K562 (cell line): Measurements from ENCODE around the gene PLD1. TPM values are rescaled to one million over a fixed set of nuclear protein-coding genes. Genes with fewer than 3 reads are reported as not detected.
A peak's percentile ranks its signal among the peaks of the same experiment; 100 is the strongest.

Experiments
- ESRRB ChIP-seq: fragments of 250-450 bp; sonication (Bioruptor Pico); IDR thresholded peaks from 2 replicates; pipeline ENCODE4 v1.5.0; 2020; ENCODE audit warnings: mild to moderate bottlenecking, moderate library complexity, borderline replicate concordance
- ETS1 ChIP-seq: conservative IDR thresholded peaks from 2 replicates; pipeline ENCODE4 v1.6.1; 2011; ENCODE audit warnings: low read depth, mild to moderate bottlenecking, low read length; ENCODE audit not compliant: control insufficient read depth
- ETV1 ChIP-seq: fragments of 450-650 bp; conservative IDR thresholded peaks from 2 replicates; pipeline ENCODE4 v1.6.1; 2016; ENCODE audit warnings: missing genetic modification characterization, control low read depth, low read depth, missing compliant biosample characterization
- FOSL1 ChIP-seq: fragments of 200-800 bp; sonication (Bioruptor generic); conservative IDR thresholded peaks from 2 replicates; pipeline ENCODE4 v1.6.1; 2016; ENCODE audit warnings: missing genetic modification characterization, missing compliant biosample characterization
- HEY1 ChIP-seq: fragments of 250-450 bp; sonication (Bioruptor Pico); IDR thresholded peaks from 2 replicates; pipeline ENCODE4 v1.5.0; 2020; ENCODE audit warnings: mild to moderate bottlenecking, moderate library complexity, borderline replicate concordance
- HNRNPH1 ChIP-seq: fragments of 200-400 bp; formaldehyde crosslinking; optimal IDR thresholded peaks from 2 replicates; pipeline ENCODE3; 2017; ENCODE audit warnings: low read depth, mild to moderate bottlenecking, low read length, moderate library complexity
- KDM2B ChIP-seq: fragments of 250-450 bp; sonication (Bioruptor Pico); IDR thresholded peaks from 2 replicates; pipeline ENCODE4 v1.8.0; 2021; ENCODE audit warnings: mild to moderate bottlenecking, moderate library complexity
- NFXL1 ChIP-seq: fragments of 450-650 bp; formaldehyde crosslinking; IDR thresholded peaks from 2 replicates; pipeline ENCODE4 v1.4.0; 2021; ENCODE audit warnings: mild to moderate bottlenecking
- NONO ChIP-seq, 2 experiments: fragments of 200-400 bp in 1 of 2; fragments of 450-650 bp in 1 of 2; formaldehyde crosslinking in 1 of 2; IDR thresholded peaks; 2 replicates each; pipeline ENCODE4 v1.6.1; 2017; ENCODE audit warnings: low read depth in 2 of 2, mild to moderate bottlenecking in 2 of 2, moderate library complexity in 2 of 2, low read length in 1 of 2
- NR1H2 ChIP-seq: sonication (generic); formaldehyde crosslinking; IDR thresholded peaks from 2 replicates; pipeline ENCODE4 v1.4.0; 2020; ENCODE audit warnings: mild to moderate bottlenecking, missing genetic modification reagents
- RBM34 ChIP-seq: fragments of 200-400 bp; formaldehyde crosslinking; IDR thresholded peaks from 2 replicates; pipeline ENCODE4 v1.6.1; 2018; ENCODE audit warnings: low read length, borderline replicate concordance; ENCODE audit not compliant: insufficient read depth
- RFX5 ChIP-seq: IDR thresholded peaks from 2 replicates; pipeline ENCODE4 v1.6.1; 2011; ENCODE audit warnings: low read depth, mild to moderate bottlenecking, improper control_type of control experiment, low read length
- SNRNP70 ChIP-seq: fragments of 200-400 bp; formaldehyde crosslinking; optimal IDR thresholded peaks from 2 replicates; pipeline ENCODE3; 2017; ENCODE audit warnings: low read depth, low read length
- THRB ChIP-seq: fragments of 450-650 bp; formaldehyde crosslinking; conservative IDR thresholded peaks from 2 replicates; pipeline ENCODE4 v1.4.0; 2022; ENCODE audit warnings: mild to moderate bottlenecking, missing genetic modification characterization
- ZNF551 ChIP-seq: fragments of 250-450 bp; sonication (Bioruptor Pico); IDR thresholded peaks from 2 replicates; pipeline ENCODE4 v1.5.0; 2021; ENCODE audit warnings: mild to moderate bottlenecking, moderate library complexity
- polyA plus RNA-seq, 8 experiments: library from polyadenylated mRNA; depleted of rRNA in 4 of 8; stranded (reverse) in 5 of 8; unstranded in 3 of 8; fragments of >200 nt; fragmentation: Nextera tagmentation in 2 of 8; fragmentation: Illumina TruSeq in 1 of 8; extraction: Ambion mirVana in 2 of 8; extraction: Trizol in 1 of 8; gene quantifications; 2 replicates each; pipeline versions ENCODE4 v1.2.1 to v1.2.3, GENCODE V29; 2011 to 2014; ENCODE audit warnings: inconsistent platforms in 1 of 8, missing spikeins in 1 of 8
- total RNA-seq, 7 experiments: library from RNA; depleted of rRNA in 6 of 7; stranded (reverse); fragments of >200 nt in 6 of 7; fragmentation: Illumina TruSeq in 2 of 7; extraction: Trizol in 2 of 7; gene quantifications; 2 replicates each; pipeline versions ENCODE4 v1.2.1 to v1.2.3, GENCODE V29; 2011 to 2021; ENCODE audit warnings: low replicate concordance in 1 of 7
- TF ChIP-seq, protein P1 (sequence below): fragments of 450-650 bp; IDR thresholded peaks from 2 replicates; pipeline ENCODE4 v1.6.1; 2017; ENCODE audit warnings: mild to moderate bottlenecking, moderate library complexity
- TF ChIP-seq, protein P2 (sequence below): IDR thresholded peaks from 2 replicates; pipeline ENCODE4 v1.6.1; 2014; ENCODE audit warnings: antibody characterized with exemption
- TF ChIP-seq, protein P3 (sequence below): sonication (generic); formaldehyde crosslinking; IDR thresholded peaks from 2 replicates; pipeline ENCODE4 v1.8.0; 2023; ENCODE audit warnings: mild to moderate bottlenecking, missing genetic modification reagents

Gene PLD1
- total and polyA plus RNA-seq, 9 of the 15 experiments (the other 6 are each of a cell fraction or from before 2014, with no cell fraction given) = 8.4 to 26.1 (median 18.6) TPM

GRCh38 chr3:171809861-171810628, at the start of gene PLD1 (continued):
- TF ChIP-seq THRB (CRISPR knock-in tag) = no peak
- no peak for TF ChIP-seq HEY1 (CRISPR knock-in tag)
- TF ChIP-seq NR1H2 = 0 out of 2 replicates have a peak, but pooled peaks have one; percentile 3
- no peak for TF ChIP-seq ZNF551 (CRISPR knock-in tag)
- no peak for TF ChIP-seq HNRNPH1
- TF ChIP-seq, protein P1, sequence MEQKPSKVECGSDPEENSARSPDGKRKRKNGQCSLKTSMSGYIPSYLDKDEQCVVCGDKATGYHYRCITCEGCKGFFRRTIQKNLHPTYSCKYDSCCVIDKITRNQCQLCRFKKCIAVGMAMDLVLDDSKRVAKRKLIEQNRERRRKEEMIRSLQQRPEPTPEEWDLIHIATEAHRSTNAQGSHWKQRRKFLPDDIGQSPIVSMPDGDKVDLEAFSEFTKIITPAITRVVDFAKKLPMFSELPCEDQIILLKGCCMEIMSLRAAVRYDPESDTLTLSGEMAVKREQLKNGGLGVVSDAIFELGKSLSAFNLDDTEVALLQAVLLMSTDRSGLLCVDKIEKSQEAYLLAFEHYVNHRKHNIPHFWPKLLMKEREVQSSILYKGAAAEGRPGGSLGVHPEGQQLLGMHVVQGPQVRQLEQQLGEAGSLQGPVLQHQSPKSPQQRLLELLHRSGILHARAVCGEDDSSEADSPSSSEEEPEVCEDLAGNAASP = no peak
- TF ChIP-seq KDM2B (CRISPR knock-in tag) = no peak
- TF ChIP-seq RBM34 = no peak
- 0 out of 4 replicates have a peak, but pooled peaks of 1 of the 2 experiments have one; percentile 39 for TF ChIP-seq NONO (IDR thresholded peaks at IDR 0.05; ENCODE audit: low read depth in 2 of 2, low read length in 1 of 2)
- peak; percentile 55; the same call in 1 of the 2 replicates for TF ChIP-seq ETS1
- TF ChIP-seq SNRNP70 = no peak
- no peak for TF ChIP-seq ESRRB (CRISPR knock-in tag)
- no peak for TF ChIP-seq FOSL1 (tag)
- TF ChIP-seq, protein P2, sequence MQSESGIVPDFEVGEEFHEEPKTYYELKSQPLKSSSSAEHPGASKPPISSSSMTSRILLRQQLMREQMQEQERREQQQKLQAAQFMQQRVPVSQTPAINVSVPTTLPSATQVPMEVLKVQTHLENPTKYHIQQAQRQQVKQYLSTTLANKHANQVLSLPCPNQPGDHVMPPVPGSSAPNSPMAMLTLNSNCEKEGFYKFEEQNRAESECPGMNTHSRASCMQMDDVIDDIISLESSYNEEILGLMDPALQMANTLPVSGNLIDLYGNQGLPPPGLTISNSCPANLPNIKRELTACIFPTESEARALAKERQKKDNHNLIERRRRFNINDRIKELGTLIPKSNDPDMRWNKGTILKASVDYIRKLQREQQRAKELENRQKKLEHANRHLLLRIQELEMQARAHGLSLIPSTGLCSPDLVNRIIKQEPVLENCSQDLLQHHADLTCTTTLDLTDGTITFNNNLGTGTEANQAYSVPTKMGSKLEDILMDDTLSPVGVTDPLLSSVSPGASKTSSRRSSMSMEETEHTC = no peak
- no peak for TF ChIP-seq RFX5
- TF ChIP-seq, protein P3, sequence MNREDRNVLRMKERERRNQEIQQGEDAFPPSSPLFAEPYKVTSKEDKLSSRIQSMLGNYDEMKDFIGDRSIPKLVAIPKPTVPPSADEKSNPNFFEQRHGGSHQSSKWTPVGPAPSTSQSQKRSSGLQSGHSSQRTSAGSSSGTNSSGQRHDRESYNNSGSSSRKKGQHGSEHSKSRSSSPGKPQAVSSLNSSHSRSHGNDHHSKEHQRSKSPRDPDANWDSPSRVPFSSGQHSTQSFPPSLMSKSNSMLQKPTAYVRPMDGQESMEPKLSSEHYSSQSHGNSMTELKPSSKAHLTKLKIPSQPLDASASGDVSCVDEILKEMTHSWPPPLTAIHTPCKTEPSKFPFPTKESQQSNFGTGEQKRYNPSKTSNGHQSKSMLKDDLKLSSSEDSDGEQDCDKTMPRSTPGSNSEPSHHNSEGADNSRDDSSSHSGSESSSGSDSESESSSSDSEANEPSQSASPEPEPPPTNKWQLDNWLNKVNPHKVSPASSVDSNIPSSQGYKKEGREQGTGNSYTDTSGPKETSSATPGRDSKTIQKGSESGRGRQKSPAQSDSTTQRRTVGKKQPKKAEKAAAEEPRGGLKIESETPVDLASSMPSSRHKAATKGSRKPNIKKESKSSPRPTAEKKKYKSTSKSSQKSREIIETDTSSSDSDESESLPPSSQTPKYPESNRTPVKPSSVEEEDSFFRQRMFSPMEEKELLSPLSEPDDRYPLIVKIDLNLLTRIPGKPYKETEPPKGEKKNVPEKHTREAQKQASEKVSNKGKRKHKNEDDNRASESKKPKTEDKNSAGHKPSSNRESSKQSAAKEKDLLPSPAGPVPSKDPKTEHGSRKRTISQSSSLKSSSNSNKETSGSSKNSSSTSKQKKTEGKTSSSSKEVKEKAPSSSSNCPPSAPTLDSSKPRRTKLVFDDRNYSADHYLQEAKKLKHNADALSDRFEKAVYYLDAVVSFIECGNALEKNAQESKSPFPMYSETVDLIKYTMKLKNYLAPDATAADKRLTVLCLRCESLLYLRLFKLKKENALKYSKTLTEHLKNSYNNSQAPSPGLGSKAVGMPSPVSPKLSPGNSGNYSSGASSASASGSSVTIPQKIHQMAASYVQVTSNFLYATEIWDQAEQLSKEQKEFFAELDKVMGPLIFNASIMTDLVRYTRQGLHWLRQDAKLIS (CRISPR knock-in tag) = peak; percentile 39; the same call in 1 of the 2 replicates
- TF ChIP-seq ETV1 (tag) = no peak
- TF ChIP-seq NFXL1 = no peak
